Stimulated activated CD4-positive, alpha-beta T cell treated with anti-CD3 and anti-CD28 coated beads, Interleukin-12 subunit alpha, Interleukin-12 subunit beta, amount 100 ng/mL, for 4 hours (primary cell): Measurements from ENCODE around the gene MYG1.

ENCODE experiments used
- DNase-seq: peaks from one replicate; pipeline ENCODE4 v3.0.0-alpha.2; 2020

MYG1 gene, protein sequence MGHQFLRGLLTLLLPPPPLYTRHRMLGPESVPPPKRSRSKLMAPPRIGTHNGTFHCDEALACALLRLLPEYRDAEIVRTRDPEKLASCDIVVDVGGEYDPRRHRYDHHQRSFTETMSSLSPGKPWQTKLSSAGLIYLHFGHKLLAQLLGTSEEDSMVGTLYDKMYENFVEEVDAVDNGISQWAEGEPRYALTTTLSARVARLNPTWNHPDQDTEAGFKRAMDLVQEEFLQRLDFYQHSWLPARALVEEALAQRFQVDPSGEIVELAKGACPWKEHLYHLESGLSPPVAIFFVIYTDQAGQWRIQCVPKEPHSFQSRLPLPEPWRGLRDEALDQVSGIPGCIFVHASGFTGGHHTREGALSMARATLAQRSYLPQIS

DNA sequence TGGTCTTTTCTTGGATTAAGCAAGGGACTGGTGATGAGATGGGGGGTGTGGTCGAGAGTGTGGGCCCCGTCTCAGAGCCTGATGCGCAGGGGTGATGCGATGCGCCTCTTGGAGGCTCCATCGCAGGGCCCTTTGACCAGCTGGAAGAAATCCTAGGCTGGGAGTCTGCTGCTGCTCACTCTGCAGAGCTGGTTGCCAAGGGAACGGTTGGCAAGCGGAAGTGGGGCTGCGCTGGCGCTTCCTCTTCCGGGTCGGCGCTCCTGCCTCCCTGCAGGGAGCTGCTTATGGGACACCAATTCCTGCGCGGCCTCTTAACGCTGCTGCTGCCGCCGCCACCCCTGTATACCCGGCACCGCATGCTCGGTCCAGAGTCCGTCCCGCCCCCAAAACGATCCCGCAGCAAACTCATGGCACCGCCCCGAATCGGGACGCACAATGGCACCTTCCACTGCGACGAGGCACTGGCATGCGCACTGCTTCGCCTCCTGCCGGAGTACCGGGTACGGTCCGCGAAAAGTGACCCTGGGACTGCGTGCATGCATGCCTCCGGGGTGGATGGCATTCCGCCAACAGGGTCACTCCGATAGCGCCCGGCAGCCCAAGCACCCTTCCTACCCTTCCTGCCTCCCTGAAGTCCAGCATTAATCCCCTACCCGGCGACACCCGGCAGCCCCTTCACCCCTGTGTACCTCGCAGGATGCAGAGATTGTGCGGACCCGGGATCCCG, at the start of gene MYG1:
MYG1 (plus strand) TSS at position 242 of the 727 bp plus-strand sequence; CDS start at position 285, 43 bp downstream.
- DNase-seq = peak; percentile 78

DNA sequence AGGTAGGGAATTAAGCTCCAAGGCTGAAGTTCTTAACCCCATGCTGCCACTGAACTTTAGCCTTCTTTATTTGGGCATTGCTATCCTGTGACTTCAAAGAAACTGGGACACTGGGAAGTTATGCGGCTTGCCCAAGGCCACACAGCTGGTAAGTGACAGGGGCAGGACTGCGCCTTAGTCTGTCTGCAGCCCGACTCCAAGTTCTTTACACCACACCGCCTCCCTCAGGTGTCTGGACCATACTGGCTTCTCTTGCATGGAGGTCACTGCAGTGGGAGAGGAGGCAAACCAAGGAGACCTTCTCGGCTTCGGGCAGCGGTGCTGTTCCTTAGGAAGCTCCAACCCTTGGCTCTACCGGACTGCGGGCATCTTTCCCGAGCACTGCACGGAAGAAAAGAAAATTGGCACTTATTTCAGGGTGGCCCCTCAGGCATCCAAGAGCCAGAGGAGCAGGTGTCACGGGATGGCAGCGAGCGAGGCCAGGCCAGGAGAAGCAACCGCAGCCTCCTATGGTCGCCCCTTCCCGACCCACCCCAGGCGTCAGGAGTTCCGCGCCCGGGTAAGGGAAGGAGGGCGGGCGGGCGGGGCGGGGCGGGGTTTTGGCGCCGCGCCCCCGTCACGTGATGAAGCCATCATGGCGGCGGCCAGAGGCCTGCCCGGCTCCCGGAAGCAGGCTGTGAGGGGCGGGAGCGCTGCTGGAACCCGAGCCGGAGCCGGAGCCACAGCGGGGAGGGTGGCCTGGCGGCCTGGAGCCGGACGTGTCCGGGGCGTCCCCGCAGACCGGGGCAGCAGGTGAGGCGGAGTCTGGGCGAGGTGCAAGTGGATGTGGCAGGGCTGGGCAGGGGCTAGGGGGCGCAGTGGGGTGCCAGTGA, 47.8 kb upstream of the MYG1 start:
- peak; percentile 69 for DNase-seq

DNA sequence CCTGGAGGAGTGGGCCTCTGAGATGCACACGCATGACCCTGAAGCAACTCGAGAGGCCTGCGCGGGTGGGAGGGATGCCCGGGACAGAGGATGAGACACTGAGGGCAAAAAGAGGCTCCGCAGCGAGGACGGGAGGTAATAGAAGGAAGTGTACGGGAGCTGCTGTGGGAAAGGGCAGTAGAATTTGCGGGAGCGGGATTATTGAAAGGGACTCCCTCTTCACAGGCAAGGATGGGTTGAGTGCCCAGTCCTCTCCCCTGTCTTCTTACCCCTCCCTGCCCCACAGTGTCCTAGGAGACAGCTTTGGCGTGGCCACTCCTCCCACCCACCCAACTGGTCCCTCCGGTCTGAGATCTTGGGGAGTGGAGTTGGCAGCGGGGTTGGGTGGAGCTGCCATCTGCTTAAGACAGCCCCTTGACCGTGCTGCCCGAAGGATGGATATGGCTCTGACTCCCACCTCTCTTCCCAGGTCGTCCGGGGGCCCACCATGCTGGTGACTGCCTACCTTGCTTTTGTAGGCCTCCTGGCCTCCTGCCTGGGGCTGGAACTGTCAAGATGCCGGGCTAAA, 47.1 kb upstream of the MYG1 start:
- DNase-seq = no peak

DNA sequence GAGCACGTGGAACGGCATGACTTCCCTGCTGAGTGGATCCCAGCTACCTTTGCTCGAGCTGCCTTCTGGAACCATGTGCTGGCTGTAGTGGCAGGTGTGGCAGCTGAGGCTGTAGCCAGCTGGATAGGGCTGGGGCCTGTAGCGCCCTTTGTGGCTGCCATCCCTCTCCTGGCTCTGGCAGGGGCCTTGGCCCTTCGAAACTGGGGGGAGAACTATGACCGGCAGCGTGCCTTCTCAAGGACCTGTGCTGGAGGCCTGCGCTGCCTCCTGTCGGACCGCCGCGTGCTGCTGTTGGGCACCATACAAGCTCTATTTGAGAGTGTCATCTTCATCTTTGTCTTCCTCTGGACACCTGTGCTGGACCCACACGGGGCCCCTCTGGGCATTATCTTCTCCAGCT, 46.2 kb upstream of the MYG1 start:
- DNase-seq = no peak

DNA sequence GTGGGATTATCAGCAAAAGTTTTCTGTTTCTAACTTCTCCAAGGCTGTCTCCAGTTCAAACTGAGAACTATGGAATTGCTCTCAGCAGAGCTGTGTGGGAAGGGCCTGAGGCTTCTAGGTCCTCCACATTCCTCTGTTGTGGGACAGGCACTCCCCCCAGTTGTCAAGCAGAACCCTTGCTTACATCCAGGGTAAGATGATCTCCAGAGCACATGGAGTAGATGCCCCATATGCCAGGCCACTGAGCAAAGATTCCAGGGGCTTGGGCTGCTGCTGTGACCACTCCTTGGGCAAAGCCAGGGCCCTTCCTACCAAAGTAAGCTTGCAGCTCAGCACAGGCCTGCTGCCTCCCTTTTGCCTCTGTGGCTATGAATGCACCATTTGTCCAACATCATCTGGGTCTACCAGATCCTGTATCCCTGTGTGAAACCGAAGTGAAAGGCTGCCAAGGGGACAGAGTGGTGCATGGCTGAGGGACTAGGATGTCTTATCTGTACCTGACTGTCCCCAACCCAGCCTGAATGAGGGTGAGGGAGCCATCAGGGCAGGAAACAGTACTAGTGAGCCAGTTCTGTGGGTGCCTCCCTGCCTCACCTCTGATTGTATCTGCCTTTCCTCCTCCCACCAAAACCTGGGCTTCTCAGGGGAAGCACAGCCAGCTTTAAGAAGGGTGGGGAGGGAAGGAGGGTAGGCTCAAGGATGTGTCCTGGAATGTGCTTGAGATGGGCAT, 44.5 kb upstream of the MYG1 start:
- DNase-seq = no peak

DNA sequence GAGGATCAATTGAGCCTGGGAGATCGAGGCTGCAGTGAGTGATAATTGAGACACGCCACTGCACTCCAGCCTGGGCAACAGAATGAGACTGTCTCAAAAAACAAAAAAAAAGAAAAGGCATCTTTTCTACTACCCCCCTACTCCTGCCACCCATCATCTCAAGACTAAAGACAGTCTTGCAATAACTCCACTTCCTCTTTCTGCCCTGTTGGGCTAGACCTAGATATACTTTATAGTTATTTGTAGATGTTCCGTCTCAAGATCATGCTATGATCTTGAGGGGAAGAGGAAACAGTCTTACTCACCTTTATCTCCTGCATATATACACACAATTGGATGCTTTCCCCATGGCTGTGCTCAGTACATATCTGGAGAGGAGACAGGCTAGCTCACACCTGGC, 43.5 kb upstream of the MYG1 start:
- no peak for DNase-seq

DNA sequence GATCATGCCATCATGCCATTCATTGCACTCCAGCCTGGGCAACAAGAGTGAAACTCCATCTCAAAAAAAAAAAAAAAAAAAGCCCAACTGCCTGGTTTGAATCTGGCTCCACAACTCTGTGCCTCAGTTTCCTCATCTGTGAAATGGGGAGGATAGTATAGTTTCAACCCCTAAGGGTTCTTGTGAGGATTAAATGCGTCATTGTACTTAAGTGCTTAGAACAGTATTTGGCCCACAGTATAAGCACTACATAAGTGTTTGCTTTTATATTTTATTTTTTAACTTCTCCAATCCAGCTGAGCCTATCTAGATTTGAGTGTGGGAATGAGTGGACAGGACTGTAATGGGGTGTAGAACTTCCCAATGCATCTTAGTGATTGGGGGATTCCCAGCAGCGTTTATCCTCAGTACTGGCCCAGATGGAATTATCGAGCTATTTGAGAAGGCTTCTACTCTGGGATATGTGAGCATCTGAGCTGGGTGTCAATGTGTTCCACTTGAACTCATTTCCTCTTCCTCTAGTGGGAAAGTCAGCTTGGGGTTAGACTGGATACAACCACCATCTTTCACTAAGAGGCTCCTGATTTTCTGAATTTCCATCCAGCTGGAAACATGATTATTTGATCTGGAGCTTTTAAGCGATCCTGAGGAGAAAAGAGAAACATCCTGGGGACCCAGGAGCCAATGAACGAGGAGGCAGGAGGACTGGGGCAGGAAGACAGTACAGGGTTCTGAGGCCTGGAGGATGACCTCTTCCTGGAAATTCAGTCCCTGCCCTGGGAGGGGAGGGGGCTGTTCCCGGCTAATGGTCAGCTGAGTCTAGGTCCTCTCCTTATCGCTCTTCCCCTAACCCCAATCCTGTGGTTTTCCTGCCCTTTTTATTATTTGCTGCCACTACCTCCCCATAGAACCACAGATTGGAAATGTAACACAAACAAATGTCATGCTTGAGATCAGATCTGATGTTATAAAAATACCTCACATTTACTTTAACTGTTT, 40.7 kb upstream of the MYG1 start:
- no peak for DNase-seq

DNA sequence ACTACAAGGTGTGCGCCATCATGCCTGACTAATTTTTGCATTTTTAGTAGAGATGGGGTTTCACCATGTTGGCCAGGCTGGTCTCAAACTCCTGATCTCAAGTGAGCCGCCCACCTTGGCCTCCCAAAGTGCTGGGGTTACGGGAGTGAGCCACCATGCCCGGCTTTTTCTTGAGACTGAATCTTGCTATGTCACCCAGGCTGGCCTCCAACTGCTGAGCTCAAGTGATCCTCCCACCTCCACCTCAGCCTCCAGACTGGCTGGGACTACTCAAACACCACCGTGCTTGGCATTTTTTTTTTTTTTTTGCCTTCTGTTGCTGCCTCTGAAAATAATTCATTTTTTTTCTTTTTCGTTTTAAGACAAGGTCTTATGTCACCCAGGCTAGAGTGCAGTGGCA, 39.6 kb upstream of the MYG1 start:
- DNase-seq = no peak

DNA sequence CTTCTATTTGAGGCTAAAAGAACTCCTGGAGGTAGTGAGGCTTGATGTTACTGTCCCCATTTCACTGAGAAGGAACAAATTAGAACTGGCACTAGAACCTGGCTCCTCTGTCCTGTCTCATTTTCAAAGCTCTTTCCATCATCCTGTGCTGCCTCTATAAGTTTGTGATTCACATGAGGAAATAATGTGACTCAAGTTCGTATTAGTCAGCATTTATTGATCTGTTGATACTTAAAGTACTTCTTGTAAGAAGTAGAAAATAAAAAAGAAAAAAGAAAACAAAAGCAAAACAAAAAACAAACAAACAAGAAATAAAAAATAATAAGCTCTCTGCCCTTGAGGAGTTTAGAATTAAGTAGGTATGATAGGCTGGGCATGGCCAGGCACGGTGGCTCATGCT, 33.7 kb upstream of the MYG1 start:
- no peak for DNase-seq

DNA sequence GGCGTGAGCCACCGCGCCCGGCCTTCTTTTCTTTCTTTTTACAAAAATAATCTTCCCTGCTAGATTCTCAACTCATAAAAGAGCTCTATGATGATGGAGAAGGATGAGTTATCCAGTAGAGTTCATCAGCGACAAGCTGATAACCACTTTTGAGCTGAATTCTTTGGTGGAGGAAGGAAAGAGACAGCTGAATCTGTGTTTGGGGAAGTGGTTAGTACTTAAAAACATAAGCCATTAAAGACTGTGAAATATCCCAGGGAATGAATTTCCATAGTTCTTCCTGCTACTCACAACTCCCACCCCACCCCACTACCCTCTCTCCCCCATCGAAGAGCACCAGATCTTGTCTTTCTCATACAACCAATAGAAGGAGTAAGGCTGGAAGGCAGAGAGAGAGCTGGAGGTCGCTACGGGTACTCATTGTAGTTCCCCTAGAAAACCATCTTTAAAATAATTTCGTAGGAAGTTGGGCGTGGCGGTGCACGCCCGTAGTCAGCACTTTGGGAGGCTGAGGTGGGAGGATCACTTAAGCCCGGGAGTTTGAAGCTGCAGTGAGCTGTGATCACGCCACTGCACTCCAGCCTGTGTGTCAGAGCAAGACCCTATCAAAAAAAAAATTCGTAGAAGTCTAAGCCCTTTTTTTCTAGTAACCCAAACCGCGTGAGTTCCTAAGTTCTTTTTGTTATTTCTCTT, 32.0 kb upstream of the MYG1 start:
- DNase-seq = peak; percentile 25

DNA sequence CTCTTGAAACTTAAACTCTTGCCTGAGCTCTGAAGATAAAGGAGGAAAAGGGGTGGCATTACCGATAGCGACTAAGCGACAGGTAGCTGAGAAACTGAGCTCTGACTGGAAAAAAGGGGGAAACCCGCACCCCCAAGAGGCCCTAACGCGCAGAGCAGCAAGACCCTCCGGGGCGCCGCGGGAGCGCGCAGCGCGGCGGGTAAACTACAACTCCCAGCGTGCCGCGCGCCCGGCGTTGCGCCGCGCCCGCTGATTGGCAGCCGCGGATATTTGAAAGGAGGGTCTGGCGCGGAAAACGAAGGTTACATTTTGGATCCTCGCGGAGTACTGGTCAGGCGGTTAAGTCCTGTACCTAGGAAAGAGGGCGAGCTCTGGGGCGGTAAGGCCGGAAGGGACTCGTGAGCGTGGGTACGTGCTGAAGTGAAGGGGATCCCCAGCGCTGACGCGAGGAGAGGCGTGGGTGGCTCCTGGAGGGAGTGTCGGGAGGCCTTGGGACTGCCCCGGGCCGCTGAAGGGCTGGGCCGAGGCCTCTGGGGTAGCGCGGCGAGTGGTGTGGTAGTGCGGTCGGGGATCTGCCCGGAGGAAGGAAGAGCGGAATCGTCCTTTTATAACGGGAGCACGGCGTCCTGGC, 31.4 kb upstream of the MYG1 start, which contains the start of gene ESPL1:
ESPL1 (plus strand) TSS at position 301 of the 631 bp plus-strand sequence. CDS start 468 bp downstream, outside the sequence.
- peak; percentile 74 for DNase-seq

DNA sequence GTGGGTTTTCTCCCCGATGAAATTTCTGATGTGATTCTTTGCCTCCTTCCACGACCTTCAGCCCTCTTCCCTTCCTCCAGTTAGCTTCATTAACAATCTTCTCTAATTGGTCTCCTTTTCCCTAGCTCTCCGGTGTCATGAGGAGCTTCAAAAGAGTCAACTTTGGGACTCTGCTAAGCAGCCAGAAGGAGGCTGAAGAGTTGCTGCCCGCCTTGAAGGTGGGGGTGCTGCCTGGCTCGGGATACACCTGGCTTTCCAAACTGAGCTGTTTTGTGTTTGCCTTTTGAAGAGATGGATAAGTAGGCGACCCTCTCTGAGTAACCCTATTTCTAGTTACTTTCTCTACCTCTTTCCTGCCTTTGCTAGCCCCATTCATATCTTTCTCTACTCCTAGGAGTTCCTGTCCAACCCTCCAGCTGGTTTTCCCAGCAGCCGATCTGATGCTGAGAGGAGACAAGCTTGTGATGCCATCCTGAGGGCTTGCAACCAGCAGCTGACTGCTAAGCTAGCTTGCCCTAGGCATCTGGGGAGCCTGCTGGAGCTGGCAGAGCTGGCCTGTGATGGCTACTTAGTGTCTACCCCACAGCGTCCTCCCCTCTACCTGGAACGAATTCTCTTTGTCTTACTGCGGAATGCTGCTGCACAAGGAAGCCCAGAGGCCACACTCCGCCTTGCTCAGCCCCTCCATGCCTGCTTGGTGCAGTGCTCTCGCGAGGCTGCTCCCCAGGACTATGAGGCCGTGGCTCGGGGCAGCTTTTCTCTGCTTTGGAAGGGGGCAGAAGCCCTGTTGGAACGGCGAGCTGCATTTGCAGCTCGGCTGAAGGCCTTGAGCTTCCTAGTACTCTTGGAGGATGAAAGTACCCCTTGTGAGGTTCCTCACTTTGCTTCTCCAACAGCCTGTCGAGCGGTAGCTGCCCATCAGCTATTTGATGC, 30.6 kb upstream of the MYG1 start:
- no peak for DNase-seq

DNA sequence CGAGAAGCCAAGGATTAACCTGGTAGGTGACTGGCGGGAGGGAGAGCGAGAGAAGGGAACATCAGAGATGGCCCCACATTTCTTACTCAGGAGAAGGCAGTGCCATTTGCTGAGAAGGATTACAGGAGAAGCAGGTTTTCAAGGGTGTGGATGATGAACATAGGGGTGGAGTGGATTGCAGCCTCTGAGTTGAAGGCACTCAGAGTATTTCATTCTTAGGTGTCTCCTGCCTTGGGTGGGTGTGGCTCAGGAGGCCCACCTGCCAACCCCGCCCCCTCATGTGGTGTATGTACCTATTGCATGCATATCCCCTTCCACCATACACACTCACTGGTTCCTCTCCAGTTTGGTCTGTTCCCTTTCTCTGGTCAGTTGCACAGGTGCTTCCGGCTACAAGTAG, 25.1 kb upstream of the MYG1 start:
- DNase-seq = no peak

DNA sequence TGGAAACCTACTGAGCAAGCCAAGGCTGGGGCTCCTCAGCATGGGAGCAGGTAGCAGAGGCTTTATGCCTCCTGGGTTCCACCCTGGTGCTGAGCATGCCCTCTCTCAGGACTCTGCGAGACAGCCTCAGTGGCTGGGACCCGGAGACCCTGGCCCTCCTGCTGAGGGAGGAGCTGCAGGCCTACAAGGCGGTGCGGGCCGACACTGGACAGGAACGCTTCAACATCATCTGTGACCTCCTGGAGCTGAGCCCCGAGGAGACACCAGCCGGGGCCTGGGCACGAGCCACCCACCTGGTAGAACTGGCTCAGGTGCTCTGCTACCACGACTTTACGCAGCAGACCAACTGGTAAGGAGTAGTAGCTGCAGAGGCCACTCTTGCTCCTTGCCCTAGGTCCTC, 23.0 kb upstream of the MYG1 start:
- no peak for DNase-seq

DNA sequence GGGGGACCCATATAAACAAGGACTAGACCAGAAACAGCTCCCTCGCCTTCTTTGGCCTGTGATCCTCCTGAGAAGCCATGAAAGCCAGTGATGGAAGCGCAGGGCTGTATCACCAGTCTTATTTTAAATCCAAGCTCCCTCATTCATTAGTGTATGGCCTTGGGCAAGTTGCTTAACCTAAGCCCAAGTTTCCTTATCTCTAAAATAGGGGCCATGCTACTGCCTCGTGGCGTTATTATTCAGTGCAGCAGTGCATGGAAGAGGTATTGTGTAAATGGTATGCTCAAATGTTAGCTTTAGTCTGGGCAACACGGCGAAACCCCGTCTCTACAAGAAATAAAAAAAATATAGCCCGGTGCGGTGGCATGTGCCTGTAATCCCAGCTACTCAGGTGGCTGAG, 21.5 kb upstream of the MYG1 start:
- no peak for DNase-seq

DNA sequence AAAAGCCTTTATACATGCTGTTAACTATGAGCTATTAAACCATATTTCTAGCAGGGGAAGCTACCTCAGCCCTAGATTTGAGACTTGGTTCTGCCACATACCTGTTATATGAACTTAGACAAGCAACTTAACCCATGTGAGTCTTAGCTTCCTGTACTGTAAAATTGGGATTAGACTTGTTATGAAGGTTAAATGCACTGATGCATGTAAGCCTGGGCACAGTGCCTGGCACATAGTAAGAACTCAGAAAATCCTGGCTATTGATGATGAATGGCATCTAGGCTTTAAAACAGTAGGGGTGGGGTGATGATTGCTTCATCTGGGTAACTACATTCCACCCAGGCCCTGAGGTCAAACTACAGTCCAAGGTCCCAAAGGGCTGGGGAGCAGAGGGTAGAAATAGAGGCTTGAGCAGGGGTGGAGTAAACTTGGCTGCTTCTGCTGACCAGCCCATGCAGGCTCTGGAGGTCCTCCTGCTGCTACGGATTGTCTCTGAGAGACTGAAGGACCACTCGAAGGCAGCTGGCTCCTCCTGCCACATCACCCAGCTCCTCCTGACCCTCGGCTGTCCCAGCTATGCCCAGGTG, 20.1 kb upstream of the MYG1 start:
- DNase-seq = no peak

DNA sequence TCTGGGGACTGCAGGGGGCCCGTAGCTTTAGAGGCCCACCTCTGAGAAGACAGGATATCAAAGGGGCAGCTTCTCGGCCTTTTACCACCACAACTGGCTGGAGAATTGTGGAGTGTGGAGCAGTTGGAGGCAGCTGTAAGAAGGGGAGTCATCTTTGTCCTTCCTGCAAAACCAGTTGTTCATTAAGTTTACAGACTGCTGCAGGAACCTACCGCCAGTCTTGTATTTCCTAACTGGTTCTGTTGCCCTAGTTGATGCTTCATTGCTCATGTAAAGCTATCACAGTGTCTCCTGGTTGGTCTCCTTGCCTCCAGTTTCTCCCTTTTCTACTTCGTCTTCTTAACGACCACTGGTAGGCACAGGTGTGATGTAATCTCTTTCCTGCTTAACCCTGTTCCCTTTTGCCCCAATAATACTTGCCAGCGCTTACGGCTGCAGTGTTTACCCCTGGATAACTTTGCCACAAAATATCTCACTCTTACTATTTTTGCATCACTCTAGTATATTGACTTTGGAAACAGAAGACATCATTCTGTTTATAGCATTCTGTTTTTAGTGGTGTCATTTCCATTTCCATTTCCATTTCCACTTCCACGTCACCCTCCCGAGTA, 19.5 kb upstream of the MYG1 start:
- DNase-seq = no peak

DNA sequence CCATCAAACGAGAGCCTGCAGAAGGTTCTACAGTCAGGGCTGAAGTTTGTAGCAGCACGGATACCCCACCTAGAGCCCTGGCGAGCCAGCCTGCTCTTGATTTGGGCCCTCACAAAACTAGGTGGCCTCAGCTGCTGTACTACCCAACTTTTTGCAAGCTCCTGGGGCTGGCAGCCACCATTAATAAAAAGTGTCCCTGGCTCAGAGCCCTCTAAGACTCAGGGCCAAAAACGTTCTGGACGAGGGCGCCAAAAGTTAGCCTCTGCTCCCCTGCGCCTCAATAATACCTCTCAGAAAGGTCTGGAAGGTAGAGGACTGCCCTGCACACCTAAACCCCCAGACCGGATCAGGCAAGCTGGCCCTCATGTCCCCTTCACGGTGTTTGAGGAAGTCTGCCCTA, 13.0 kb upstream of the MYG1 start:
- no peak for DNase-seq
